HG03432 (cell line): ENCODE data around the gene RCCD1.
"Not testable (repeated sequence)": the region's sequence is repeated elsewhere in the genome, so short reads cannot be mapped to it uniquely, and the experiment has no call there.

Experiments used
- ATAC-seq: cut with Tn5 transposase; IDR thresholded peaks from one replicate; pipeline ENCODE4 v1.9.1; 2021; ENCODE audit warnings: mild to moderate bottlenecking, moderate library complexity; ENCODE audit not compliant: unreplicated experiment

Gene RCCD1

DNA sequence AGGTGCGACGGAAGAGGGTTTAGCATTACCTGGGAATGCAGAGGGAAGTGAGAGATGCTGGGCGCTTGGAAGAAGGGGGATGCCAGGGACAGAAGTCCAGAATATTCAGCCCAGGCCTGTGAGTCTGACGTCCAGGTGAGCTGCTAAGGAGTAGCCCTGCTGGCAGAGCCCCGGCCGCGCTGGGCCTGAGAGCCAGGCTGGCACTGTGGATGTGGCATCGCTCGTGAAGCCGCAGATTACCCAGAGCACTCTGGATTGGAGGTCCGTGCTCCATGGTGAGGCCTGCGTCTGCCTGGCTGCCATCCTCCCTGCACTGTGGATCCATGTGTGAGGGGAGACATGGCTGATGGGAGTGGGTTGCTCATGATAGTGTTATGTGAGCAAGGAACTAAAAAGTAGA is 37.1 kb upstream of the RCCD1 start:
- ATAC-seq: no peak

DNA sequence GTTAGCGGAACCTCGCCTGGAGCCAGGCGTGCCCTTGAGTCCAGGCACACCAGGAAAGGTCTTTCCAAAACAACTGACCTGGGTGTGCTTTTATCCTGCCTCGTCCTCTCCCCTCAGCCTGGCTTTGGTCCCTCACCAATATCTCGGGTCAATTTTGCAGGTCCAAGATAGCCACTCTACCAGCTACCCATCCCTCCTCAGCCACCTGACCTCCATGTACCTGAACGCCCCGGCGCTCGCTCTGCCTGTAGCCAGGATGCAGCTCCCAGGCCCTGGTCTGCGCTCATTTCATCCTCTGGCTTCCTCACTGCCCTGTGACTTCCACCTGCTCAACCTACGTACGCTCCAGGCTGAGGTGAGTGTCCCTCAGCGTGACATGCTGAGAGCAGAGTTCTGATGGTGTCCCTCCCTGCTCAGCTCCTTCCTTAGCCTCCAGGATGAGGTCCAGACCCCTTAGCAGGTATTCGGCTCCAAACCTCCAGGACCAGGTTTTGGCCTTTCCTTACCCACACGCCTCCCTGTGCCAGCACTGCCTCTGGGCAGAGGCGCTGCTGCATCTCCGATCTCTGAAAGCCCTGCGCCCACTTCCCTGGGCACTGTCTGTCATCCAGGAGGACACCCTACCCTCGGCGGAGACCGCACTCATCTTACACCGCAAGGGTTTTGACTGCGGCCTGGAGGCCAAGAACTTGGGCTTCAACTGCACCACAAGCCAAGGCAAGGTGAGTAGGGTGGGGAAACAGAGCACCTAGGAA is 36.5 kb upstream of the RCCD1 start:
- ATAC-seq: no peak

DNA sequence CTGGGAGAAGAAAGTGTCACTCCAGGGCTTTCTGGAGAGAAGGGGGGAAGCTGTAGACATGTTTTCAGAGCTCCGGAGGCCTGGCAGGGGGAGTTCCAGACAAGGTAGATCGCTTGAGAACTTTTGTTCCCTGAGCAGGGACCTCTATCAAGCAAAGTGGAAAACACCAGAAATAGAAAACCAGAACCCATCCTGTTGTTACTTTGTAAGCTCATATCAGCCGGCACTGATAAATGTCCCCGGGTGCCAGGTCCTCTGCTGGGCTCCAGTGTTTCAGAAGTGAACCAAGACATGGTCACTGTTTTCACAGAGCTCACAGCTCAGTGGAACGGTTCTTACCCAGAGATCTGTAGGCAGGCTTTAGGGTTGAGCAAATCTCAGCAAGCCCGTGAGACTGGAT is 35.8 kb upstream of the RCCD1 start:
- no peak for ATAC-seq

DNA sequence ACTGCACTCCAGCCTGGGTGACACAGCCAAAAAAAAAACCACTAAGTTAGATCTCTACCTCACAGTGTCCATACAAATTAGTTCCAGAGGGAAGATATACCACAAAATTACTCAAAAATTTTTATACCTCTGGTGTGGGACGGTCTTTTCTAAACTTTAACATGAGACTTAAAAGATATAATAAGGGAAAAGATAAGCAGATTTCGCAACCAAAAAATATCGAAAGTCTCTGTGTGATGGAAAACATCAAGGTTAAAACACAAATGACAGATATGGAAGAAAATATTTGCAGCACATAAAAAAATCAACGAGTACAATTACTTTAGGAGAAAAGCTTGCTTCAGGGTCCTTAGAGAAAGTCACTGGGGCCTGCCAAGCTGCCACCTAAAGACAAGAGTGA is 32.8 kb upstream of the RCCD1 start:
- ATAC-seq: no peak

DNA sequence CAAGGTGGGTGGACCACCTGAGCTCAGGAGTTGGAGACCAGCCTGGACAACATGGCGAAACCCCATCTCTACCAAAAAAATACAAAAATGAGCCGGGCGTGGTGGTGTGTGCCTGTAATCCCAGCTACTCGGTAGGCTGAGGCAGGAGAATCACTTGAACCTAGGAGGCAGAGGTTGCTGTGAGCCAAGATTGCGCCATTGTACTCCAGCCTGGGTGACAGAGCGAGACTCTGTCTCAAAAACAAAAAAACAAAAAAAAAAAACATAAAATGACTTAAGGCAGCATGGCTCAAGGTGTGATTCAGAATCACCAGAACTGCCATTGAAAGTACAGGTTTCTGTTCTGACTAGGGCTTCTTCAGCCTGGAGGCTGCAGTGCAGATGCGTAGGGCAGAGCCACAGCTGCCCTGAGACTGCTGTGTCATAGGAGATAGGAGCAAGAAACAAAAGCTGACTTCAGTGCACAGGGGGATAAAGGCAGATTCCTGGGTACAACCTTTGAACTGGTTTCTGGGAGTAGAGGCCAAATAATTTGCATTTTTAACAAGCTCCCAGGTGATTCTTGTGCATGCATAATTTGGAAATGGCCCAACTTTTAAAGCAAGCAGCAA is 31.9 kb upstream of the RCCD1 start:
- ATAC-seq: peak; percentile 81

DNA sequence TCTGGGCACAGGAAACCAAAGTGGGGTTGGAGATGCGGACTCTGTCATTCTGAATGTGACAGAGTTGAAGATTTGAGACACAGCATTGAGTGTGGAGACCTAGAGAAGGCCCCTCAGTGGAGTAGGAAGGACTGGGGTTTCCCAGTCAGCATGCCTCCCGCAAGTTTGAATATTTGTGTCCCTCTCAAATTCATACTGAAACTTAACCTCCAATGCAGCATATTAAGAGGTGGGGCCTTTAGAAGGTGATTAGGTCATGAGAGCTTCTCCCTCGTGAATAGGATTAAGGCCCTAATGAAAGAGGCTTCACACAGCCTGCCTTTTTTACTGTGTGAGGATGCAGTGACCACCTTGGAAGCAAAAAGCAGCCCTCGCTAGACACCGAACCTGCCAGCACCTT is 30.3 kb upstream of the RCCD1 start:
- peak; percentile 77 for ATAC-seq

DNA sequence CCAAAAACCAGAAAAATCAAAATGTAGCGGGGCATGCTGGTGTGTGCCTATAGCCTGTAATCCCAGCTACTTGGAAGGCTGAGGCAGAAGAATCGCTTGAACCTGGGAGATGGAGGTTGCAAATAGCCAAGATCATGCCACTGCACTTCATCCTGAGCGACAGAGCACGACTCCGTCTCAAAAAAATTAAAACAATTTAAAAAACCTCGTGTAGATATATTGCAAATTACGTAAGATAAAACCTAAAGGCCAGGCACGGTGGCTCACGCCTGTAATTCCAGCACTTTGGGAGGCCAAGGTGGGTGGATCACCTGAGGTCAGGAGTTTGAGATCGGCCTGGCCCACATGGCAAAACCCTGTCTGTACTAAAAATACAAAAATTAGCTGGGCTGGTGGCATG is 27.9 kb upstream of the RCCD1 start:
- not testable (repeated sequence) for ATAC-seq

DNA sequence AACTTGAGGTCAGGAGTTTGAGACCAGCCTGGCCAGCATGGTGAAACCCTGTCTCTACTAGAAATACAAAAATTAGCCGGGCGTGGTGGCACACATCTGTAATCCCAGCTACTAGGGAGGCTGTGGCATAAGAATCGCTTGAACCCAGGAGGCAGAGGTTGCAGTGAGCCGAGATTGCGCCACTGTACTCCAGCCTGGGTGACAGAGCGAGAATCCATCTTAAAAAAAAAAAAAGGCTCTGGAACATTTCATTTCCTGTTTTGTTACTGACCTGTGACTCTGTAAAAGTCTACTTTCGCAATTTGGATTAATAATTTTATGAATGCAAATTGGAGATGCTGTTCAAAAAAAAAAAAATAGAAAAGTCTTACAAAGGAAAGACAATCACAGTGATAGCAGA is 26.6 kb upstream of the RCCD1 start:
- not testable (repeated sequence) for ATAC-seq

DNA sequence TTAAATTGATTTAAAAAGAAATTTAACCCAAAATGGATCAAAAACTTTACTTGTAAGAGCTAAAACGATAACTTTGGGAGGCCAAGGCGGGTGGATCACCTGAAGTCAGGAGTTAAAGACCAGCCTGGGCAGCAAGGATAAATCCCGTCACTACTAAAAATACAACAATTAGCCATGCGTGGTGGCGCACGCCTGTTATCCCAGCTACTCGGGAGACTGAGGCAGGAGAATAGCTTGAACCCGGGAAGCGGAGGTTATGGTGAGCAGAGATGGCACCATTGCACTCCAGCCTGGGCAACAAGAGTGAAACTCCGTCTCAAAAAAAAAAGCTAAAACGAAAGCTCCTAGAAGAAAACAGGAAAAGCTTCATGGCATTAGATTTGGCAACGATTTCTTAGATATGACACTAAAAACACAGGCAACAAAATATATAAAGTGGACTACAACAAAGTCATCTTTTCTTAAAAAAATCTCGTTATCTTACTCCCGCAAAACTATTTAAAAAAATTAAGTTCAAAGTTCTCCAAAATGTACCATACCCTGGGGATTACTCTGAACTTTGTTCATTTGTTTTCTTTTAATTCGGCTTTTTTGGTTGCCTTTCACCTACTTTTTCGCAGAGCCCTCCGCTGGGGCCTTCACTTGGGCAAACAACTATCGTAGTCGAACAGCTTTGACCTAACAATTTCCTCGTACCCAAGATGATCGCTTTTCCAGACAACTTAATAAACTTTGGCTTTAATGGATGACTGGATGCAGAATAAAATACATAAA is 25.3 kb upstream of the RCCD1 start:
- no peak for ATAC-seq

DNA sequence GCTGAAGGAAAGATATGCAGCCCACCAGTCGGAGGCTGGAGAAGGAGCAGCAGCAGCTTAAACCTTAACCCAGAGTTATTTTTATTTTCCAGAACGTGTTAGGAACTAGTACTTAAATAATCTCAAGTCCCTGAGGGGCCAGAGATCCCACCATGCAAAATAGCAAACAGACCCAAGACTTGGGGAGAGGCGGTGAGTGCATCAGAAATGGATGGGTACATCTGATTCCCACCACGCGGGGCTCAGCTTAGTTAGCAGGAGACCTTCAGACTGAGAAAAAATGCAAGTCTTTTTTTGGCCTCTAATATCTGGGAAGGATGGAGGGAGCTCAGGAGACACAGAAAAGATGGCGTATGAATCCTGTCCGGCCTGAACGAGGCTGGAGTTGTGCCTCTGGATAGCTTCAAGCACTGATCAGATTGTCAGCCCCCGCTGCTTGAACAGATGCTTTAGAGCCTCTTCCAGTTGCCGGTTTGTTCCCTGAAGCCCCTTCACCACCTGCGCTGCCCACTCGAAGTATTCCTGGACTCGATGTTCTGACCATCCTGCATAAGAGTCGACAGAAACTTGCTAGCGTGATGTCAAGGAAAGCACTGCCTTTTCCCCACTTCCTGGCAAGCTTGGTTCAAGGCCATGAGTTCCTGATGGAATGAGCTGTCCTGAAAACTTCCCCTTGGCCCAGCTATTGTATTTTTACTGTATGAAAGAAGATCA is 23.7 kb upstream of the RCCD1 start:
- ATAC-seq: no peak

DNA sequence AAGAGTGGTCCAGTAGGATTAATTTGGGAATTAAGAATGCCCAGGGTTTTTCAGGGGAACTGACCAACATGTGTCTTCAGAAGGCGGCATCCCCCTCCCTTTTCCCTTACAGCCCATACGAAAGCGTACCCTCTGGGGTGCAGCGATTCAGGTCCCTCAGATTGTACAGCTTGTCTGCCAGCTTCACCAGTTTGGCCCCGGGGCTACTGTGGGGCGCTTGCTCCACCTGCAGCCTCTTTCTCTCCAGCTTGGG is 23.2 kb upstream of the RCCD1 start:
- ATAC-seq: no peak

DNA sequence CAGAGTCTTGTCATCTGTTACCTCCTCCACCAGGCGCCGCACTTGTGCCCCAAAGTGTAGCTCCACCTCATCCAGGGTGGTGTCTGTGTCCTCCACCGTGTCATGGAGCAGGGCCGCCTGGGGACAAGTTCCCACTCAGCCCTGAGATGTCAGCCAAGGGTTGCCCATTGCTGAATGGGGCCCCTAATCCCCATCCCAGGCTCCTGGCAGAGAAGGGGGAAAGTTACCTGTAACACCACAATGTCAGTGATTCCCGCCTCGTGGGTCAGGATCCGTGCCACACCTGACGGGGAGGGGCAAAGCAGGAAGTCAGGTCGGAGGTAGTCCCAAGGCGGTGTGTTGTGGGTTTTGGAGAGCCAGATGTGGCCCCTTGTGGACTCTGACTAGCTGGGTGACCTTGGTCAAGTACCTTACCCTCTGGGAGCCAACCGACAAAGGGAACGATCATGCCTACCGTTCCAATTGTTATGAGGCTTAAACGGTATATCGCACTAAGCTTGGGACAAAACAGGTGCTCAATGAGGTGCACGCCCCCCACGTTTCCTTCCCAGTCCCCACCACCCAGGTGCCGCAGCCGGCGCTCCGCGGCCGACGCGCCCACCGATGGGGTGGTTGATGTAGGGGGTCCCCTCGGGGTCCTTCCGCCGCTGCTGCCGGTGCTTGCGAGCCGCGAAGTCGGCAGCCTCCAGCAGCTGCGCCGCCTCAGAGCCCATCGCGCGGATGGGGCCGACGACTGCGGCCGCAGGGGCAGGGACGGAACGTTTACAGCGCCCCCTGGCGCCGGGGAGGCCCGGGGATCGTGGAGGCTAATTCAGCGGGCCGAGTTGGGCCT is 22.6 kb upstream of the RCCD1 start, which contains the start of gene HDDC3:
Gene HDDC3 (minus strand): TSS at position 722 of the 832 bp plus-strand sequence. CDS start 9 bp downstream, at position 713.
- ATAC-seq: peak; percentile 48

DNA sequence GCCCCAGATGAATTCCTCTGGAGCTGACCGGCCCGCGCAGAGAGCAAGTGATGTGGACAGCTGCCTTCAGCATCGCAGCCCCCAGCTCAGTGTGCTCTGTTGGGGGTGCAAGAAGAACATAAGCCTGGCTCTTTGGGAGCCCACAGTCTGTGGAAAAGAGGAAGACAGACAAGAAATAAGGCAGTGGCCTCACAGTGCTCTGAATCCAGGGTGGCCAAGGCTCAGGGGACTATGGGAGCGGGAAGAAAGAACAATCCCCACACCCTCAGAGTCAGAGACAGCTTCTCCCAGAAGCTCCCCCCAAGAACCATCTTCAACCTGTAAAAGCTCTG is 22.1 kb upstream of the RCCD1 start:
- ATAC-seq: no peak

DNA sequence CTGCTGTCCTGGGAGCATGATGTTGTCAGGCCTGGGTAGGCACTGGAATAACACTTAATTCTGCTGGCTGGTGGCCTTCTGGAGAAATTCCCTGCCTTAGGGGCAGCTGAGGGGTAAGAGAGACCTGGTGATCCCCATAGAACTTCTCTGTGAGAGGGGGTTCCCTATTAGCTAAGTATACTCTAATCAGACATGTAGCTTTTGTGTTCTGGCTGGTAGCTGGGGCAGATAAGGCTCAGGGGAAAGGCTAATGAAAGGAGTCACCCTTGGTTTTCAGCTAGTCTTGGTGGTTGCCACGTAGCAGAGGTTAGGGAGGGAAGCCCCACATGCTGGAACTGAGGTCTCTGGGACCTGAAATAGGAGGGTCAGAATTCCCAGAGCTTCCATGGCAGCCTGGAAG is 21.4 kb upstream of the RCCD1 start:
- no peak for ATAC-seq

DNA sequence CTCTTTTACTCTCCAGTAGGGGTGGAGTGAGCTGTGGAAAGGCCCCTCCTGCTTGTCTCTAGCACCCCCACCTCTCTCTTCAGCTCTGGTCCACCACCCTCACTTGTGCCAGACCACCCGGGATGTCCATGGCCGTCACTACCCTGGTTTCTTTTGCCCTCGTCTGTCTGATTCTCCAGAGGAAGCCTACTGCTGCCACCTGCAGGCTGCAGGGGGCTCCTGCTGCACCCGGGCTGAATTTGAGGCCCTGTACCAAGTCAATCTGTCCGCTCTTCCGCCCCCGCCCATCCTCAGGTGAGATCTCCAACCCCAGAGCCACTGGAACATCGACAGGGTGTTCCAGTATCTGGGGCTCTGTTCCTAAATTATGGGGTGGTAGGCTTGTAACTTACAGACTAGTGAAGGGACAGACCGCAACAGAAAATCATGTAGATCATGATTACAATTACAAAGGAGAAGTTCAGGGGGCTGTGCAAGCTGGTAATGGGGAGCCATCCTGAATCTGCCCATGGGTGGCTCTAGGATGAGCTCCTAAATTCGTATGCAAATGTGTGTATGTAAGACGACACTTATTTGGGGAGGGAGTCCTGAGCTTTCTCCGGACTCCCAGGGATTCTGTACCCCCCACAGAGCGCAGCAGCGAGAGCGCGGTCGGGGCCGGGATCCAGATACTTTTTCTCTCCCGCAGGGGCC is 20.3 kb upstream of the RCCD1 start:
- ATAC-seq: peak; percentile 37

DNA sequence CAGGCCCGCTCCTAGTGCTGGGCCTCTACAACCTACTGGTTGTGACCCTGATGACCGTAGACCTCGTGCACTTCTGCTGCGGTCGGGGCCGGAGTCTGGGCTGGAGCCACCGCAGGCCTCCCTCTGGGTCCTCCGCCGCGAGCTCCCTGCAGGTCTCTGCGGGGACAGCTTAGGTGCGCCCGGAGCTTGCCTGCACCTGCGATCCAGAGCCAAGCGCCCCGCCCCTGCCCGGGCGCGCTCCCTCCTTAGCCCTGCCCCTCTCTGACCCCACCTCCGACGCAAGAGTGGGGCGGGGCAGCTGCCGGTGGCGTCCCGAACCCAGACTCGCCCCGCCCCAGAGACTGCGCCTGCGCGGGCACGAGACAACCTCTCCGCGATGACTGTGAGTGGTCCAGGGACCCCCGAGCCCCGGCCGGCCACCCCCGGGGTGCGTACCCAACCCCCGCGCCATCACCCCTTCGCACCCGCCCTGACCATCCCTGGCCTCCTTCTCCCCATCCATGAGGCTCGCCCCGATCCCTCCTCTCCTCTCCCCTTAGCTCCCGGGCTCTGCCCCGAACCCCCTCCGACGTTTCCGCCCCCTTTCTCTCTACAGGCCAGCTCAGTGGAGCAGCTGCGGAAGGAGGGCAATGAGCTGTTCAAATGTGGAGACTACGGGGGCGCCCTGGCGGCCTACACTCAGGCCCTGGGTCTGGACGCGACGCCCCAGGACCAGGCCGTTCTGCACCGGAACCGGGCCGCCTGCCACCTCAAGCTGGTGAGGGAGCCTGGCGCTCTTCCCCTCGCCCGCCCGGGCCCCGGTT is 19.5 kb upstream of the RCCD1 start, which contains the start of gene UNC45A:
Gene UNC45A (plus strand): TSS at position 337 of the 803 bp plus-strand sequence. CDS start 40 bp downstream, at position 377.
- peak; percentile 77 for ATAC-seq

DNA sequence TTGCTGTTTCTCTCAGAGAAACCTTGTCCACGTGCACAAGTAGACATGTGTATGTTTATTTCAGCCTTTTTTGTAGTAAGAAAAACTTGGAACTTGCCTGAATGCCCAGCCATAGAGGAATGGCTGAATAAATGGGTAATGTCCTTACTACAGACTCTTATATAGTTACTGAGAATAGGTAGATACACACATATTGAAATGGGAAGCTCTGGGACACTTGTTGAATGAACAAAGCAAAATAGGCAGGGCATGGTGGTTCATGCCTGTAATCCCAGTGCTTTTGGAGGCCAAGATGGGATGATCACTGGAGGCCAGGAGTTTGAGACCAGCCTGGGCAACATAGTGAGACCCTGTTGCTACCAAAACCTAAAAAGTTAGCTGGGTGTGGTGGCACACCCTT is 17.9 kb upstream of the RCCD1 start:
- ATAC-seq: no peak

DNA sequence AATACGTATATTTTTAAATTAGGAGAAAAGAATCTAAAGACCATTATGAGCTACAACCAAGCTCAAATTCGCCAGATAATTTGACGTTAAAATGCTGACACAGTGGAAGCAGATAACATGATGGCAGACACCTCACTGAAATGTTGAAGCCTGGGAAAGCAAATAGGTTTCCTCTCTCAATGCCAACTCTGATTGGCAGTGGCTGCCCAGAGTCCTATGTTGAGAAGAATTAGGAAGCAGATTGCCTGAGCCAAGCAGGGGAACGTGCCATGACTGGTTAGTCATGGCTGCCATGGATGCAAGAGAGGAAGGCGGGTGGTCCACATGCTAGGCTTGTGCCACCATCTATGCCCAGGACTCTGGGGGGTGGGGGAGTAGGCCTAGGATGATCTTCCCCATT is 16.4 kb upstream of the RCCD1 start:
- ATAC-seq: no peak

DNA sequence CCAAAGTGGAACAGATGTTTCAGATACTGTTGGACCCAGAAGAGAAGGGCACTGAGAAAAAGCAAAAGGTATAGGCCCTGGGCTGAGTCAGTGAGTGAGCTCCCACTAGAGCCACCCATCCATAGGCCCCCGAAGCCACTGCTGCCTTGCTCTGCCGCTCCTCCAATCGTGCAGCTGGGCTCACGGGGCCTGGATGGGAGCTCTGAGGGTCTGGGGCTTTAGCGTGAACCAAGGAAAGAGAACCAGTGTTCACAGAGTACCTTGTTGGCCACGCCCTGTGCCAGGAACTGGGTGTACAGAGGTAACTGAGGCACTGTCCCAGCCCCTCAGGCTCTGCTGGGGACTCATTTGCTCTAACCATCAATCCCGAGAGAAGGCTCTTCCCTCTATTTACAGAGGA is 14.9 kb upstream of the RCCD1 start:
- ATAC-seq: no peak
